HG02763 (cell line): ENCODE measurements around the gene AMY1C.
"Not testable (repeated sequence)": the region's sequence is repeated elsewhere in the genome, so short reads cannot be mapped to it uniquely, and the experiment has no call there.

Experiments used
- ATAC-seq: cut with Tn5 transposase; IDR thresholded peaks from one replicate; pipeline ENCODE4 v1.9.1; 2021; ENCODE audit warnings: mild to moderate bottlenecking, moderate library complexity; ENCODE audit not compliant: unreplicated experiment

The AMY1C gene

DNA sequence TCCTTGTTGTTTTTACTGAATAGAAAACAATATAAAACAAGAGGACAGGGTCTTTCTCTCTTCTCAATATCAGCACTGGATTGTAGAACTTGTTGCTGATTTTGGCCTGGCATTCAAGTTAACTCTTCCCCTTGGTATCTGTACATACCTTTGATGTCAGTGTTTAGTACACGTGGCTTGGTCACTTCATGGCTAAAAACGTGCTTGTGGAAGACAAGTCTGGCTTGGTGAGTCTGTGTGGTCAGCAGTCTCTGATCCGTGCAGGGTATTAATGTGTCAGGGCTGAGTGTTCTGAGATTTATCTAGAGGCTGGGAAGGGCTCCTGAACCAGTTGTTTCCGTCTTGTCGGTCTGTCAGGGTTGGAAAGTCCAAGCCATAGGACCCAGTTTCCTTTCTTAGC is at the start of gene AMY1C:
Gene AMY1C (plus strand): TSS at position 301 of the 400 bp plus-strand sequence. CDS start 572 bp downstream, outside the sequence.
- not testable (repeated sequence) for ATAC-seq

DNA sequence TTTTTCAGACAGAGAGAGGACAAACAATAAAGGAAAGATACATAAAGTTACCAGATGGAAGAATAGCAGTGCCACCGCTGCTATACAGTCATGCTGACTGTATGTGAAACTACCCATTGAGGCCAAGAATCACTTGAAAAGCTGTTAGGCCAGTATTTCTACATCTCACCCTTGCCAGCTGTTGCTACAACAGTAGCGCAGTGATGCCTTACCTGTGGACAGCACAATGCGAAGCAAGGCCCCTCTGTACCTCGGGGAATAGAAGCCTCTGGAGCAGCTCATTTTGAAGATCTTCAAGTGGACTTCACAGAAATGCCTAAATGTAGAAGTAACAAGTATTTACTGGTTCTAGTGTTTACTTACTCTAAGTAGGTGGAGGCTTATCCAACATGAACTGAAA is 49.0 kb upstream of the AMY1C start:
- not testable (repeated sequence) for ATAC-seq

DNA sequence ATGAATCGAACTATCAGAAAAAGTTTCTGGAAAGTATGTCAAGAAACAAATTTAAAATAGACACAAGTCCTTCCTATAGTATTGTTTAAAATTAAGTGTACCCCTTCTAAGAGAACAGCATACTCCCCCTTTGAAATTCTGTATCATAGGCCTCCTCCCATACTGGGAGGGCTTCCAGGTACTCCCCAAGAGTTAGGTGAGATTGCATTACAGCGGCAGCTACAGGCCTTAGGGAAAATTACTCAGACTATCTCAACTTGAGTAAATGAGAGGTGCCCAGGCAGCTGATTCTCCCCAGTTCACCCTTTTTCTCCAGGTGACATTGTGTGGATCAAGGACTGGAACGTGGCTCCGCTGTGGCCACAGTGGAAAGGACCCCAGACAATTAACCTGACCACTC is 48.4 kb upstream of the AMY1C start:
- ATAC-seq, result not testable (repeated sequence)

DNA sequence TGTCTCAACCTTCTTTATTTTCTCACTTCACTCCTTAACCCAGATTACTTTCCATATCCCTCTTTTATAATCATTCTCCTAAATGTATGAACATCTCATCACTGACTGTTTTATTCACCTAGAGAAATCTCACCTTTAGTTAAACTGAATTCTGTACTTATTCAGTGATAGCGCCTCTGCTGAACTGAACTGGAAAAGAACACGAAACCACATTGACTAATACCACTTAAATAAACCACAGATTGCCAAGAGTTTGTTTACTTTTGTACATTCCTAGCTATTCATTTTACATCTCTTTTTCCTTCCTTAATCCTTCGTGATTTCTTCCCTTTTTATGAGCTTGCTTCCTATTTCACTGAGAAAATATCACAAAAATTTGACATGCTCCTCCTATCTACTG is 42.0 kb upstream of the AMY1C start:
- not testable (repeated sequence) for ATAC-seq

DNA sequence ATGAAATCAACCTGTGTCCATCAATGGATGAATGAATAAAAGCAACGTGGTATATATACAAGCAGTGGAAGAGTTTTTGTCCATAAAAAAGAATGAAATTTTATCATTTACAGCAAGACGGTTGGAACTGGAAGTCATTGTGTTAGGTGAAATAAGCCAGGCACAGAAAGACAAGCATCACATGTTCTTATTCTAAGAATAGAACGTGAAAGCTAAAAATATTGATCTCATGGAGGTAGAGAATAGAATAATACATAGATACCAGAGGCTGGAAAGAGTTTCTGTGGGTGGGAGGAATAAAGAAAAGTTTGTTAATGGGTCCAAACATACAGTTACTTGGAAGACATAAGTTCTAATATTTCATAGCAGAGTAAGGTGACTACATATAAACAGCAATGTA is 39.3 kb upstream of the AMY1C start:
- ATAC-seq, result not testable (repeated sequence)

DNA sequence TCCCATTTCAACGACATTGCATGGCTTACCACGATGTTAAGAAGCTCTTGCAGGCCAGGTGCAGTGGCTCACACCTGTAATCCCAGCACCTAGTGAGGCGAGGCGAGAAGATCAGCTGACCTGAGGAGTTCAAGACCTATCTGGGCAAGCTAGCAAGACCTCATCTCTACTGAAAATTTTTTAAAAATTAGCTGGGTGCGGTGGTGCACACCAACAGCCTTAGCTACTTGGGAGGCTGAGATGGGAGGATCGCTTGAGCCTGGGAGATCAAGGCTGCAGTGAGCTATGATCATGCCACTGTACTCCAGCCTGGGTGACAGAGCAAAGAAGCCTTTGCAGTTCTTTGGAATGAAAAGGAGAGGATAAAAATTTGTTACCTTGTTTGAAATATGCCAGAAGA is 32.3 kb upstream of the AMY1C start:
- not testable (repeated sequence) for ATAC-seq

DNA sequence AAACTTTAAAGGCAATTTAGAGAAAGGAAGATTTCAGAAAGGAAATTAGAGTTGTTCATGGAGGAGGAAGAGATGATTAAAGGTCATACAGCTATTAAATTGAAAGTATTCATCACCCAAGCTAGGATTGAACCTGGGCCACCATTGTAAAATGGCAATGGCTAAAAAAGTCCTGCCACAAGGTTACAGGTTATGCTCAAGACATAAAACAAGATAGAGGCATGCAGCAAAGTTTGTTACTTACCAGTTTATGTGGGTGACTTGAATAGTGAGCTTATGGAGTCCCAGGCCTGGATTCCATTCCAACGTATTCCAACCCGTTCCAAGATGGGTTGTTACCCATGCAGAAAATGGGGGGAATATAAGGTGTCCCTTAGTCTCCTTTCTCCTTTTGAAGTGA is 28.2 kb upstream of the AMY1C start:
- ATAC-seq, result not testable (repeated sequence)

DNA sequence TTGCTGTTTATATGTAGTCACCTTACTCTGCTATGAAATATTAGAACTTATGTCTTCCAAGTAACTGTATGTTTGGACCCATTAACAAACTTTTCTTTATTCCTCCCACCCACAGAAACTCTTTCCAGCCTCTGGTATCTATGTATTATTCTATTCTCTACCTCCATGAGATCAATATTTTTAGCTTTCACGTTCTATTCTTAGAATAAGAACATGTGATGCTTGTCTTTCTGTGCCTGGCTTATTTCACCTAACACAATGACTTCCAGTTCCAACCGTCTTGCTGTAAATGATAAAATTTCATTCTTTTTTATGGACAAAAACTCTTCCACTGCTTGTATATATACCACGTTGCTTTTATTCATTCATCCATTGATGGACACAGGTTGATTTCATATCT is 14.4 kb upstream of the AMY1C start:
- ATAC-seq, result not testable (repeated sequence)

DNA sequence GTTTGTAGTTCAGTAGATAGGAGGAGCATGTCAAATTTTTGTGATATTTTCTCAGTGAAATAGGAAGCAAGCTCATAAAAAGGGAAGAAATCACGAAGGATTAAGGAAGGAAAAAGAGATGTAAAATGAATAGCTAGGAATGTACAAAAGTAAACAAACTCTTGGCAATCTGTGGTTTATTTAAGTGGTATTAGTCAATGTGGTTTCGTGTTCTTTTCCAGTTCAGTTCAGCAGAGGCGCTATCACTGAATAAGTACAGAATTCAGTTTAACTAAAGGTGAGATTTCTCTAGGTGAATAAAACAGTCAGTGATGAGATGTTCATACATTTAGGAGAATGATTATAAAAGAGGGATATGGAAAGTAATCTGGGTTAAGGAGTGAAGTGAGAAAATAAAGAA is 11.7 kb upstream of the AMY1C start:
- not testable (repeated sequence) for ATAC-seq

DNA sequence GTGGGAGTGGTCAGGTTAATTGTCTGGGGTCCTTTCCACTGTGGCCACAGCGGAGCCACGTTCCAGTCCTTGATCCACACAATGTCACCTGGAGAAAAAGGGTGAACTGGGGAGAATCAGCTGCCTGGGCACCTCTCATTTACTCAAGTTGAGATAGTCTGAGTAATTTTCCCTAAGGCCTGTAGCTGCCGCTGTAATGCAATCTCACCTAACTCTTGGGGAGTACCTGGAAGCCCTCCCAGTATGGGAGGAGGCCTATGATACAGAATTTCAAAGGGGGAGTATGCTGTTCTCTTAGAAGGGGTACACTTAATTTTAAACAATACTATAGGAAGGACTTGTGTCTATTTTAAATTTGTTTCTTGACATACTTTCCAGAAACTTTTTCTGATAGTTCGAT is 5.2 kb upstream of the AMY1C start:
- ATAC-seq, result not testable (repeated sequence)

DNA sequence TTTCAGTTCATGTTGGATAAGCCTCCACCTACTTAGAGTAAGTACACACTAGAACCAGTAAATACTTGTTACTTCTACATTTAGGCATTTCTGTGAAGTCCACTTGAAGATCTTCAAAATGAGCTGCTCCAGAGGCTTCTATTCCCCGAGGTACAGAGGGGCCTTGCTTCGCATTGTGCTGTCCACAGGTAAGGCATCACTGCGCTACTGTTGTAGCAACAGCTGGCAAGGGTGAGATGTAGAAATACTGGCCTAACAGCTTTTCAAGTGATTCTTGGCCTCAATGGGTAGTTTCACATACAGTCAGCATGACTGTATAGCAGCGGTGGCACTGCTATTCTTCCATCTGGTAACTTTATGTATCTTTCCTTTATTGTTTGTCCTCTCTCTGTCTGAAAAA is 4.7 kb upstream of the AMY1C start:
- ATAC-seq, result not testable (repeated sequence)

DNA sequence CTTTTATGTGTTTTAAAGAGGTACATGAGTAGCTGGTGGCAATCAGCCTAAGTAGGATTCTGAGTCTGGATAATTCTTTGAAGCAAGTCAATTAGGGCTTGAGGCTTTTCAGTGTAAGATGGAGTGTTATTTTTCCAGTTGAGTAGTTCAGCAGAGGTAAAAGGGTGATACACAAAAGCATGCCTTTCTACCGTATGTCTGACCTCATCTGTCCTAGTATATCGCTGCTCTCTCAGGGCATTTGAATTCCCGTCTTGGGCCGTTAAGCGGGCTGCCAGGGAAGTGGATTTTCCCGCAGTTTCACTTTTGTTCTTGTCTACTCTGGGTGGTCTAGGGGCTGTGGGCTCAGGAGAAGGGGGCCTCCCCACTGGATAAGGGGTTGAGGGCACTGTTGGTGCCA is 1.4 kb upstream of the AMY1C start:
- not testable (repeated sequence) for ATAC-seq

DNA sequence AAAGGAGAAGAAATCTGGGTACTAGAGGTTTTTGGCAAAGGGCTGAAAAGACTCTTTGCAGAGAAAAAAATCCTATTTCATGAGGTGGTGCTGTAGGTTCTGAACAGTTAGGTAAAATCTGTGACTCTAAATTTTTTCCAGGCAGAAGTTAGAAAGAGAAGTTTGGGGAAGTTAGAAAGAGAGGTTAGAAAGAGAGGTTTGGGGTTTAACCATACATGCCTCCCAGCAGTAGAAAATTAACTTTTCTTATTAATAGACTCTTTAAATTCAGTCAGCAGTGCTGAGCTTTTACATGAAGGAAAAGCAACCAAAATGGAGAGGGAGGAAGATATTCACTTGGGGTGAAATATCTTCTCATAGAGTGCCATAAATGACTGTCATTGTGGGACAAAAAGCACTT is 12.2 kb downstream of the AMY1C start:
- ATAC-seq, result no peak

DNA sequence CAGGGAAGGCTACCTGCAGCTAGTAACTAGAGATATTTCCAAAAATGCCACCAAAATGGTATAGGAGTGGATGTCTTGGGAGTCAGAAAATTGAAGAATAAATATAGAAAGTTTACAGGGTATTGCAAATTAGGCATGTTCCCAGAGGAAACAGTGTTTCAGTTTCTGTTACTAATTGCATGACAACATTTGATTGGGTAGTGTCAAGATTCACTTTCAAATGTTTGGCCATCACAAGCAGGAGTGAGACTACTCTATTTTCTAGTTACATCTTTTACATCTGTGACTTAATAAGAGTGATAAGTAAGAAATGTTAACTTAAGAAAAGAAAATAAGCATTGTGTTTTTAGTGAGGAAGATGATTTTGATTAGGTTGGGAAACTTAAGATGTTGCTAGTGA is 30.2 kb downstream of the AMY1C start:
- ATAC-seq, result no peak

DNA sequence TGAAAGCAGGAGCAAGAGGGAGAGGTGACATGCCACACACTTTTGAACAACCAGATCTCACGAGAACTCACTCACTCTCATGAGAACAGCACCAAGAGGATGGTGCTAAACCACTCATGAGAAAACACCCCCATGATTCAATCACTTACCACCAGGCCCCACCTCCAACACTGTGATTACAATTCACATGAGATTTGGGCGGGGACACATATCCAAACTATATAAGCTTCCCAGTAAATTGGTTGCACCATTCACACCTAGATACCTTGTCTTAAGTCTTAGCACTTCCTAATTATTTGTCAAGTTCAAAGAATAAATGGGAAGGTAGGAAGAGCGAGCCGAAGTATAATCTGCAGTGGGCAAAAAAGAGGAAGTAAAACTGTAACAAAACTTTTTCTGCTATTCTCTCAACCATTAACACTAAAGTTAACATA is 34.3 kb downstream of the AMY1C start:
- ATAC-seq, result peak; percentile 61

DNA sequence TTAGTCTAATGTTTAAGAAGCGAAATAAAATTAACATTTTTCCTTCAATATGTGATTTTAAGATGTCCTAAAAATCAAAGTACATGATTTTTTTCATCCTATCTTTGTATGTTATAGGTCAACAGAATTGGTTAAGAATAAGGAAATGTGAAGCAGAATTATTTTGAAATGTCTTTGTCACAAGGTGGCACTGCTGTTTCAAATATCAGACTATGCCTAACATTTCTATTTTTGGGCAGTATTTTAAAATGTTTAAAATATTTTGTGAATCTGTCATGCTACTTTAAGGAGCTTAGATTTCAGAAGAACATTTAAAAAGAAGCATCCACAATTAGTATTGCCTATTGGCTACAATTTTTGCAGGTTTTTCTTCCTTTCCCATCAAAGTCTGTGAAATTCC is 38.7 kb downstream of the AMY1C start:
- no peak for ATAC-seq

DNA sequence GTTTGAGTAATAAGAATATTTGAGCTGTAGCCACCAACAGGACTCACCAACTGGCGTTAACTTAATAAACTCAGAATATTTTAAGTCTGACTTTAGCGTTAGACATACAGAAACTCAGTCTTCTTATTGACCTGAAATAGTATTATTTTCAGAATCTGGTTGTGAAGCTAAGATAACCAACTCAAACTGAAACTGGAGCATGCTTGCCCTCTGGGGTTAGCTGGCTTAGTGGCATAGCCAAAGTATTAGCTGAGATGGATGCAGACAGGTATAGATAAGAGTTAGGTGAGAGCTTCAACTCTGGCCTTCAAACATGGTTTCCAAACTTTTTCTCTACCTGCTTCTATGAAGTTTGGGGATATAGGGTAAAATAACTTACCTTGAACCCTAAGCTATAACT is 40.5 kb downstream of the AMY1C start:
- ATAC-seq, result no peak
